ENCODE data around the gene SELENOV. TPM values are rescaled to one million over a fixed set of nuclear protein-coding genes. Genes with fewer than 3 reads are reported as not detected.
"Not testable (repeated sequence)": the region's sequence is repeated elsewhere in the genome, so short reads cannot be mapped to it uniquely, and the experiment has no call there.

The SELENOV gene
- total RNA-seq = not detected
- long read RNA-seq = 0 reads

GRCh38 chr19:39514840-39515550 lies at the start of gene SELENOV:
TSS of gene SELENOV (plus strand) at chr19:39515139. CDS start at chr19:39515213, 74 bp downstream.
- intact Hi-C loops (cut with DNase I) = no loop called here
- peak; percentile 18 for ATAC-seq (ENCODE audit: poor library complexity)
- no peak for DNase-seq

- ATAC-seq (ENCODE audit: poor library complexity) = no peak
- intact Hi-C loops (cut with DNase I) = no loop called here
- DNase-seq = no peak
These were observed 48.8 kb upstream of the SELENOV start for GRCh38 chr19:39465956-39466747.

GRCh38 chr19:39467941-39468340 lies 47.0 kb upstream of the SELENOV start:
- no peak for ATAC-seq (ENCODE audit: poor library complexity)
- intact Hi-C loops (cut with DNase I) = no loop called here
- DNase-seq = no peak

- DNase-seq (no peak), ATAC-seq (ENCODE audit: poor library complexity) (no peak)
- intact Hi-C loops (cut with DNase I) = no loop called here
These were observed 45.9 kb upstream of the SELENOV start for GRCh38 chr19:39469036-39469435.

- ATAC-seq (ENCODE audit: poor library complexity) = no peak
- DNase-seq = no peak
- intact Hi-C loops (cut with DNase I) = no loop called here
These were observed 45.4 kb upstream of the SELENOV start for GRCh38 chr19:39469567-39469966.

- no peak for ATAC-seq (ENCODE audit: poor library complexity)
- intact Hi-C loops (cut with DNase I) = no loop called here
- no peak for DNase-seq
These were observed 44.1 kb upstream of the SELENOV start for GRCh38 chr19:39470724-39471339.

GRCh38 chr19:39471756-39472536 lies 43.0 kb upstream of the SELENOV start:
- DNase-seq = no peak

GRCh38 chr19:39472746-39473442 lies 42.0 kb upstream of the SELENOV start:
- intact Hi-C loops (cut with DNase I) = no loop called here
- ATAC-seq (ENCODE audit: poor library complexity) (no peak), DNase-seq (no peak)

More at GRCh38 chr19:39471756-39472536, 43.0 kb upstream of the SELENOV start:
- intact Hi-C loops (cut with DNase I) = no loop called here
- no peak for ATAC-seq (ENCODE audit: poor library complexity)

GRCh38 chr19:39473443-39473960 lies 41.4 kb upstream of the SELENOV start:
- intact Hi-C loops (cut with DNase I) = no loop called here
- ATAC-seq (ENCODE audit: poor library complexity) (no peak), DNase-seq (no peak)

- ATAC-seq (ENCODE audit: poor library complexity) = peak; percentile 69
- intact Hi-C loops (cut with DNase I) = loop anchor here (2.0 kb wide), 1 partner anchor 59 kb away; the partner anchor contains the start of gene EID2B
- peak; percentile 73 for DNase-seq
These were observed 40.8 kb upstream of the SELENOV start for GRCh38 chr19:39474139-39474620.

- intact Hi-C loops (cut with DNase I) = loop anchor here (2.0 kb wide), 1 partner anchor 57 kb away; the partner anchor contains the start of gene EID2B
- DNase-seq = peak; percentile 50
- ATAC-seq (ENCODE audit: poor library complexity) = peak; percentile 6
These were observed 39.2 kb upstream of the SELENOV start for GRCh38 chr19:39475748-39476147.

- DNase-seq; intact Hi-C loops (cut with DNase I); ATAC-seq (ENCODE audit: poor library complexity): not testable (repeated sequence)
These were observed 35.6 kb upstream of the SELENOV start for GRCh38 chr19:39479319-39479801.

- intact Hi-C loops (cut with DNase I) = no loop called here
- DNase-seq = no peak
- no peak for ATAC-seq (ENCODE audit: poor library complexity)
These were observed 35.0 kb upstream of the SELENOV start for GRCh38 chr19:39479916-39480315.

- intact Hi-C loops (cut with DNase I) = no loop called here
These were observed 34.4 kb upstream of the SELENOV start, which contains the start of gene TIMM50 for GRCh38 chr19:39480337-39481228. TSS of gene TIMM50 (plus strand) at chr19:39480838. CDS start at chr19:39480854, 16 bp downstream.

GRCh38 chr19:39481229-39481545 lies 33.8 kb upstream of the SELENOV start:
- no peak for ATAC-seq (ENCODE audit: poor library complexity)
- intact Hi-C loops (cut with DNase I) = no loop called here
- DNase-seq = no peak

More at GRCh38 chr19:39480337-39481228, 34.4 kb upstream of the SELENOV start, which contains the start of gene TIMM50:
- peak; percentile 99 for ATAC-seq (ENCODE audit: poor library complexity)
- DNase-seq = peak; percentile 99

GRCh38 chr19:39481676-39482075 lies 33.3 kb upstream of the SELENOV start:
- intact Hi-C loops (cut with DNase I) = no loop called here
- no peak for ATAC-seq (ENCODE audit: poor library complexity)
- DNase-seq = no peak

GRCh38 chr19:39483141-39483540 lies 31.8 kb upstream of the SELENOV start:
- ATAC-seq (ENCODE audit: poor library complexity) (no peak), DNase-seq (no peak)
- intact Hi-C loops (cut with DNase I) = no loop called here
